Non-pigmented ciliary epithelial cell (primary cell): ENCODE measurements around the gene C16orf74.

Experiments
- DNase-seq: peaks from one replicate; pipeline ENCODE4 v3.0.0-alpha.2; 2010; ENCODE audit warnings: low read depth

The C16orf74 gene

GRCh38 chr16:85749771-85750145, 1.1 kb downstream of the C16orf74 start:
- no peak for DNase-seq

DNA sequence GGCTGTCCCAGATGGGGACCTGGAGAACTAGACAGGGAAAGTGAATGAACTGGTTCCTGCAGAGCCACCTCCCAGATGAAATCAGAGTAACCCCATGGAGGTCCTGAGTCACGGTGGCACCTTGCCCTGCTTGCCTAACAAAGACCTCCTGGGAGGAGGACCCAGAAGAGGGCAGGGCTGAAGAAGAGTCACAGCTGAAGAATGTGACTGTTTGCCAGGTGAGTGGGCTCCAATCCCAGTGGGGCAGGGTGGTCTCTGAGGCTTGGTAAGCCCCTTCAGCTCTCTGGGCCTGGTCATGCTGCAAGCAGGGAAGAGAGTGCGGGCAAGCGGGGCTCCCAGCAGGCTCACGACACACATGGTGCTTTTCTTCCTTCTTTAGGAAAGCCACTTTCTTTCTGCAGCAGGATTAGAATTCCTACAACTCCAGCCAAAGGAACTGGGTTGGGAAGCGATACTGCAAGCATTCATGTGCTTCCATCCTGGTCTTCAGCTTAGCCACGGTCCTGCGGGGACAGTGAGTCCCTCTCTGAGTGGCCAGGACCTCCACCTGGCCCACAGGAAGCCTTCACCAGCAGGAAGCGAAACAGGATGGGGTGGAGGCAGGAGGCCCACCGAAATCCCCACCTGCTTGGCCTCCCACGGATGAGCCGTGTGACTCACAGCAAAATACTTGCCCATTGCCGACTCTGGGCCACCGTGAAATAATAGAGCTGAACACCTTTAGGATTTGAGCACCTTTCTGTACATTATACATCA, 4.3 kb downstream of the C16orf74 start:
- DNase-seq: no peak

DNA sequence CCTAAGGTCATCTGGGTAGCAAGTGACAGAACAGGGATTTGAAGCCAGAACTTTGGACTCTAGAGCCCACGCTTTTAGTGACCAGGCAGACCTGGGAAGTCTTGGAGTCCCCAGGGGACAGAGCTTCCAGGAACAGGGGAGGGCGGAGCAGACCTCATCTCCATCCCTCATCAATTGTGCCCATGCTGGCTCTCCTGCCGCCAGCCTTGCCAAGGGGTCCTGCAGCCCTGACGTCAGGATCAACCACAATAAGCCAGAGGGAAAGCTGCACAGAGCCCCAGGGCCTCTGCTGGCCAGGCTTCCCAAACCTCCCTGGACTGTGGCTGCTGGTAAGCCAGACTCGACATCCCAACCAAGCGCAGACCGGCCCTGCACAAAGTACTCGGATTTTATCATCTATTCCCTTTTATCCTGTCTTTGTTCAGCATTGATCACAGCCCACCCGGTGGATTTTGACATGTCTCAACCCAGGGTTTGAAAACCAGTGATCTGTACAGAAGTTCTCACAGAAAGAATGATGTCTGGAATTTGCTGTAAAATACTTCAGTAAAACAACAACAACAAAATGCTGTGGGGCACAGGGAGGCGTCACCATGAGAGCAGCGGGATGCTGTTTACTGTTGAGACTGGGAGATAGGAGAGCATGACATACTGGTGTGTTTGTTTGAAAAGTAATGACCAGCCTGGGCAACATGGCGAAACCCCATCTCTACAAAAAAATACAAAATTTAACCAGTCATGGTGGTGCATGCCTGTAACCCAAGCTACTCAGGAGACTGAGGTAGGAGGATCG, 11.8 kb downstream of the C16orf74 start:
- DNase-seq: no peak

- no peak for DNase-seq
Measured at GRCh38 chr16:85736921-85737320, 14.0 kb downstream of the C16orf74 start.

DNA sequence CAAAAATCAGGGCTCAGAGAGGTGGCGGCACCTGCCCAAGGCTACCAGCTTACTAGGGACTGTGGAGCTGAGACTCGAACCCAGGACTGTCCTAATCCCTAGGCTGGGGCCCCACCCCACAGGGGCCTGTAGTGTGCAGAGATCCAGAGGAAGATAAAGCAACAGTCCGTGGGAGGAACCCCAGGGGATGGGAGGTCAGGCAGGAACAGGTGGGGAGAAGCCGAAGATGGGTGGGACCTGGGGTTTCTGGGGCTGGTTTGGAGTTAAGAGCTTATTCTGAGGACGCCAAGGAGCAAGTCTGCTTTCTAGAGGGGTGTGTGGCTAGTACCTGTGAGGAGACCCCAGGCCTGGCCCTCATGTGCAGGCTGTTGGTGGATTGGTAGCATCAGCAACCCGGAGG, 14.9 kb downstream of the C16orf74 start:
- DNase-seq: no peak

- DNase-seq: no peak
Measured at GRCh38 chr16:85735225-85735635, 15.7 kb downstream of the C16orf74 start.

DNA sequence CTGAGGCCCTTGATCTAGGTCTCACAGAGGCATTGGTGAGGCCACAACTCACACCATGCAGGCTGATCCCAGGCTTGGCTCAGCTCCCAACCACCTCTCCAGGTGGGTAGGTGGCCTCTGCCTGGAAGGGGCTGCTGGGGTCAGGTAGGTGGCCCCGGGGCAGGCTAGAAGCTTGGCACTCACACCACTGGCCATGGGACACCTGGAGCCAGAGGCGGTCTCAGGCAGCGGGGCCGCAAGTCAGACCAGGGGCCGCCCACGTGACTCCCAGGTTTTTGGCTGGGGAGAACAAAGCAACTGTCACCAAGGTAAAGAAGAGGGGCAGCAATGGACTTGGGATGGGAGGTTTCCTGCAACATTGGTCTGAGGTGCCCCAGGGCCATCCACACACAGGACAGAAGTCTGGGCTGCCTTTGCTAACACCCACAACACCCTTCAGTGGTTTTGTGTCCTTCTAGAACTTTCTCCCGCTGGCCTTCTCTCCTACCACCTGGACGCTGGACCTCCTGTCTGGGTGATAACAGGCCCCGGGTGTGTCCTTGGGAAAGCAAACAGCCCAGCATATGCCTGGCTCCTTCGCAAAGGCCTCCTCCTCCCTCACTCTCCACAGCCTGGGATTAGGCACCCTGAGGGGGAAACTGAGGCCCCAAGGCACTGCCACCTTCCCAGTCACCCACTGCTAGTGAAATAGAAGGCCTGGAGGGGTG, 16.4 kb downstream of the C16orf74 start:
- no peak for DNase-seq

DNA sequence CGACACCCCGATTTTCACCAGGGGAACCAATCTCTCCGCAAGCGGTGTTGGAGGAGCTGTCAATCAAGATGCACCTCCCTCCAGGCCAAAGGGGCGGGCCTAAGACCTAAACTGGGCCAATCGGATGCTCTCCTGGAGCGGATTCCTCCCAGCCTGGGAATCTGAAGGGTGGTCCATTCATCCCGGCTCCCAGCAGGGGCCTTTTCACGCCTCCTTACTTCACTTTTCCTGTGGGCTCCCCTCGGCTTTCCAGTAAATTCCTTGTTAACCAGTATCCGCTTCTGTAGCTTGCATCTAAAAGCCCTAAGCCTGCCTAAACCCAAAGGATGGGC, 17.1 kb downstream of the C16orf74 start:
- DNase-seq: no peak

GRCh38 chr16:85733155-85733838, 17.6 kb downstream of the C16orf74 start:
- no peak for DNase-seq

DNA sequence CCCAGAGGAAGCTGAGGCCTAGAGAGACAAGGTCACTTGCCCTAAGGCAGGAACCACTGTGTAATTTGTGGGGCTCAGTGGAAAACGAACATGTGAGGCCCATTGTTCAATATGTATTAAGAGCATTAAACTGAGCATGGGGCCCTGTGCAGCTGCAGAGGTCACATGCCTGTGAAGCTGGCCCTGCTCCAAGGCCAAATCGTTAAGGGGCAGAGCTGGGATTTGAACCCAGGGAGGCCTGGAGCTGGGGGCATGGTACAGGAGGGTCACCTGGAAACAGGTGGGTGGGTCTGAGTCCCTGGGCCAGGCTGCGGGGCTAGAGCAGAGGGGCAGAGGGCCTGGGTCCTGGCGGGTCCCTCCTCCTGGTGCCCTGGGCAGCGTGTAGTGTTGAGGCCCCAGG, 19.7 kb downstream of the C16orf74 start:
- DNase-seq: no peak

GRCh38 chr16:85730186-85730465, 20.8 kb downstream of the C16orf74 start:
- DNase-seq: no peak

GRCh38 chr16:85729452-85730185, 21.3 kb downstream of the C16orf74 start:
- no peak for DNase-seq

- DNase-seq: no peak
Measured at GRCh38 chr16:85728879-85729278, 22.0 kb downstream of the C16orf74 start.

GRCh38 chr16:85724936-85725335, 26.0 kb downstream of the C16orf74 start:
- no peak for DNase-seq

- DNase-seq: no peak
Measured at GRCh38 chr16:85724126-85724879, 26.6 kb downstream of the C16orf74 start.

- no peak for DNase-seq
Measured at GRCh38 chr16:85722128-85722893, 28.6 kb downstream of the C16orf74 start.

GRCh38 chr16:85720302-85720637, 30.6 kb downstream of the C16orf74 start:
- DNase-seq: no peak

DNA sequence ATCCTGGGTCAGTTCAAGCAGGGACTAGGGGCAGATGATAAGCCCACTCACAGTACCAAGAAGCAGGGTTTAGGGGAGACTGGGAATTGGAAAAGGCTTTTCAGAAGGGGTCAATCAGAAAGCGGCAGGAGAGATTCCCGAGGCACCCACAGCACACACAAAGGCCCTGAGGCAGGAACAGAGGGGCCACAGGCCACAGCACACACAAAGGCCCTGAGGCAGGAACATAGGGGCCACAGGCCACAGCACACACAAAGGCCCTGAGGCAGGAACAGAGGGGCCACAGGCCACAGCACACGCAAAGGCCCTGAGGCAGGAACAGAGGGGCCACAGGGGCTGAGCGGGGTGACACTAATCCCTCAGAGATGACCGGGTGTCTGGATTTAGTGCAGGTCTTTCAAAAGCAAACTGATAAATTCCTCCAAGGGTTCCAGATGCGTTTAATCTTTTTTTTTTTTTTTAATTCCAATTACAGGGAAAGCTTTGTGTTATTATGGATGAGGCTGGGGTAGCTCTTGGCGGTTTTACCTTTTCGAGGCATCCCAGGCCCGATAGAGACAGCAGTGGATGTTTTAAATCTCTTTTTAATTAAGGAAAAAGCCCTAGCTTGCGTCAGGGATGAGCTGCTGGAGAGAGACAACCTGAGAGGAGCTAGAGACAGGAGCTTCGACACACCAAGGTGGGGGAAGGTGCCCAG, 31.1 kb downstream of the C16orf74 start:
- no peak for DNase-seq

GRCh38 chr16:85718682-85719081, 32.2 kb downstream of the C16orf74 start:
- DNase-seq: no peak

DNA sequence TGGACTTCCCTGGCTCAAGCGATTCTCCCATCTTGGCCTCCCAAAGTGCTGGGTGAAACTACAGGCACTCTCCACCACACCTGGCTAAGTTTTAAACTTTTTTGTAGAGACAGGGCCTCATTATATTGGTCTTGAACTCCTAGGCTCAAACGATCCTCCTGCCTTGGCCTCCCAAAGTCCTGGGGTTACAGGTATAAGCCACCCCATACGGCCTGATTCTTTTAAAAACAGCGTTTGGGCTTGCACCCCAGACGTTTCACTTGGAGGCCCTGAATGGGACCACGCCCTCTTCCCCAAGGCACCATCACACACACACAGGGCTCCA, 32.8 kb downstream of the C16orf74 start:
- no peak for DNase-seq
